HEK293 (cell line): Measurements from ENCODE around the gene GTF3C1.

Source experiments
- CTCF ChIA-PET: fragments of 350-600 bp; formaldehyde crosslinking; extraction: SDS; loops from one replicate; lab custom pipeline; 2021; ENCODE audit warnings: antibody characterized with exemption; lab: Yijun Ruan, JAX
- POLR2A ChIA-PET: fragments of 300-600 bp; formaldehyde crosslinking; extraction: SDS; loops from one replicate; lab custom pipeline; 2020; ENCODE audit warnings: antibody characterized with exemption, inconsistent platforms; lab: Yijun Ruan, JAX
- H3K27ac ChIP-seq: fragments of 200-500 bp; sonication (Bioruptor generic); 2 replicates; pipeline ENCODE4 v1.5.1; 2014; ENCODE audit warnings: low read depth, low read length, control low read depth, inconsistent platforms; ENCODE audit errors: extremely low read depth
- H3K36me3 ChIP-seq, 2 experiments: fragments of 200-500 bp in 1 of 2; sonication (Bioruptor generic) in 1 of 2; 1 replicate in 1 of 2; 2 replicates in 1 of 2; pipeline ENCODE4 v1.5.1; 2014 to 2017; ENCODE audit warnings: inconsistent platforms in 2 of 2, low read length in 2 of 2; ENCODE audit not compliant: control insufficient read depth in 2 of 2, insufficient read depth in 1 of 2
- H3K4me1 ChIP-seq: fragments of 200-500 bp; sonication (Bioruptor generic); 2 replicates; pipeline ENCODE4 v1.5.1; 2014; ENCODE audit warnings: mild to moderate bottlenecking, low read length, inconsistent platforms; ENCODE audit not compliant: control insufficient read depth, insufficient read depth
- H3K4me3 ChIP-seq: 2 replicates; pipeline ENCODE4 v1.5.1; 2011; ENCODE audit warnings: low read depth, mild to moderate bottlenecking, control low read depth, low read length, moderate library complexity
- H3K9me3 ChIP-seq: fragments of 200-500 bp; sonication (Bioruptor generic); 2 replicates; pipeline ENCODE4 v1.5.1; 2014; ENCODE audit warnings: low read depth, low read length, inconsistent platforms; ENCODE audit not compliant: control insufficient read depth, insufficient read depth
- GLI2 ChIP-seq: fragments of 450-650 bp; formaldehyde crosslinking; IDR thresholded peaks from 2 replicates; pipeline ENCODE4; 2017; ENCODE audit warnings: missing biosample characterization, missing genetic modification characterization, low read depth, borderline replicate concordance
- KLF10 ChIP-seq: fragments of 450-650 bp; IDR thresholded peaks from 2 replicates; pipeline ENCODE4 v1.5.1; 2018; ENCODE audit warnings: missing biosample characterization, mild to moderate bottlenecking, missing genetic modification characterization
- KLF16 ChIP-seq: fragments of 450-650 bp; formaldehyde crosslinking; IDR thresholded peaks from 2 replicates; pipeline ENCODE4 v1.5.1; 2017; ENCODE audit warnings: missing biosample characterization, missing genetic modification characterization
- PRDM10 ChIP-seq: fragments of 450-650 bp; formaldehyde crosslinking; IDR thresholded peaks from 2 replicates; pipeline ENCODE4 v1.5.1; 2016; ENCODE audit warnings: missing biosample characterization, missing genetic modification characterization
- YY2 ChIP-seq: fragments of 450-650 bp; formaldehyde crosslinking; IDR thresholded peaks from 2 replicates; pipeline ENCODE4 v1.5.1; 2016; ENCODE audit warnings: missing biosample characterization, missing genetic modification characterization
- ZBTB44 ChIP-seq: fragments of 450-650 bp; IDR thresholded peaks from 2 replicates; pipeline ENCODE4 v1.5.1; 2018; ENCODE audit warnings: missing biosample characterization, mild to moderate bottlenecking, missing genetic modification characterization
- ZNF133 ChIP-seq: fragments of 450-650 bp; formaldehyde crosslinking; IDR thresholded peaks from 2 replicates; pipeline ENCODE4 v1.5.1; 2016; ENCODE audit warnings: missing biosample characterization, missing genetic modification characterization
- ZNF19 ChIP-seq: fragments of 450-650 bp; formaldehyde crosslinking; IDR thresholded peaks from 2 replicates; pipeline ENCODE4; 2016; ENCODE audit warnings: missing biosample characterization, missing genetic modification characterization, low read depth
- ZNF239 ChIP-seq: fragments of 450-650 bp; formaldehyde crosslinking; IDR thresholded peaks from 2 replicates; pipeline ENCODE4 v1.5.1; 2016; ENCODE audit warnings: missing biosample characterization, missing genetic modification characterization
- ZNF362 ChIP-seq: fragments of 450-650 bp; formaldehyde crosslinking; IDR thresholded peaks from 2 replicates; pipeline ENCODE4 v1.5.1; 2016; ENCODE audit warnings: missing biosample characterization, missing genetic modification characterization
- ZNF530 ChIP-seq: fragments of 450-650 bp; formaldehyde crosslinking; IDR thresholded peaks from 2 replicates; pipeline ENCODE4 v1.5.1; 2016; ENCODE audit warnings: low read depth, missing biosample characterization, missing genetic modification characterization
- ZNF571 ChIP-seq: fragments of 450-650 bp; formaldehyde crosslinking; IDR thresholded peaks from 2 replicates; pipeline ENCODE4 v1.5.0; 2017; ENCODE audit warnings: missing biosample characterization, missing genetic modification characterization
- ZNF596 ChIP-seq: fragments of 450-650 bp; IDR thresholded peaks from 2 replicates; pipeline ENCODE4 v1.5.0; 2018; ENCODE audit warnings: missing biosample characterization, mild to moderate bottlenecking, missing genetic modification characterization, moderate library complexity
- ZNF623 ChIP-seq: fragments of 450-650 bp; formaldehyde crosslinking; IDR thresholded peaks from 2 replicates; pipeline ENCODE4 v1.5.1; 2016; ENCODE audit warnings: missing biosample characterization, missing genetic modification characterization
- ZNF747 ChIP-seq: fragments of 450-650 bp; formaldehyde crosslinking; IDR thresholded peaks from 2 replicates; pipeline ENCODE4 v1.5.1; 2016; ENCODE audit warnings: missing biosample characterization, missing genetic modification characterization
- ZXDB ChIP-seq: fragments of 450-650 bp; formaldehyde crosslinking; IDR thresholded peaks from 2 replicates; pipeline ENCODE4 v1.5.1; 2016; ENCODE audit warnings: missing biosample characterization, missing genetic modification characterization
- TF ChIP-seq, protein P1 (sequence below): fragments of 450-650 bp; formaldehyde crosslinking; IDR thresholded peaks from 2 replicates; pipeline ENCODE4 v1.5.1; 2017; ENCODE audit warnings: missing biosample characterization, missing genetic modification characterization
- TF ChIP-seq, protein P2 (sequence below): fragments of 450-650 bp; formaldehyde crosslinking; IDR thresholded peaks from 2 replicates; pipeline ENCODE4 v1.5.1; 2016; ENCODE audit warnings: missing biosample characterization, missing genetic modification characterization, low read depth
- TF ChIP-seq, protein P3 (sequence below): fragments of 450-650 bp; formaldehyde crosslinking; IDR thresholded peaks from 2 replicates; pipeline ENCODE4 v1.5.1; 2017; ENCODE audit warnings: missing biosample characterization, missing genetic modification characterization
- TF ChIP-seq, protein P4 (sequence below): fragments of 450-650 bp; formaldehyde crosslinking; IDR thresholded peaks from 2 replicates; pipeline ENCODE4 v1.5.1; 2016; ENCODE audit warnings: missing biosample characterization, missing genetic modification characterization

GTF3C1 gene

DNA sequence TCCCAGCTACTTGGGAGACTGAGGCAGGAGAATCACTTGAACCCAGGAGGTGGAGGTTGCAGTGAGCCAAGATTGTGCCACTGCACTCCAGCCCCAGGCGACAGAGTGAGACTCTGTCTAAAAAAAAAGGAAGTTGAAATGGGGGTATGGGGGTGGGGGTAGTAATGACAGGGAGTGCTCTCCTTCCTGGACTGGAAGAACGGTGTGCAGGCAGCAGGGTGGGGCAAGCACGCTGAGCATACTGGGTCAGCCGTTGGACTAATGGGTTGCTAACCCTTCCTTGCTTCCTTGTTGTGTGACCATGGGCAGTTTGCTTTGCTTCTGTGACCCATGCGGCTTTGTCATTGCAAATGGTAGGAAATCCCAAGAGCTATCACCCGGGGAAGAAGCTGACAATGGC, 16.7 kb upstream of the GTF3C1 start:
- Histone ChIP-seq H3K27ac (no peak overlapping the region), H3K4me1 (no peaks in the 10 kb centered on the region)
- no peak for TF ChIP-seq ZNF596
- TF ChIP-seq, protein P1, sequence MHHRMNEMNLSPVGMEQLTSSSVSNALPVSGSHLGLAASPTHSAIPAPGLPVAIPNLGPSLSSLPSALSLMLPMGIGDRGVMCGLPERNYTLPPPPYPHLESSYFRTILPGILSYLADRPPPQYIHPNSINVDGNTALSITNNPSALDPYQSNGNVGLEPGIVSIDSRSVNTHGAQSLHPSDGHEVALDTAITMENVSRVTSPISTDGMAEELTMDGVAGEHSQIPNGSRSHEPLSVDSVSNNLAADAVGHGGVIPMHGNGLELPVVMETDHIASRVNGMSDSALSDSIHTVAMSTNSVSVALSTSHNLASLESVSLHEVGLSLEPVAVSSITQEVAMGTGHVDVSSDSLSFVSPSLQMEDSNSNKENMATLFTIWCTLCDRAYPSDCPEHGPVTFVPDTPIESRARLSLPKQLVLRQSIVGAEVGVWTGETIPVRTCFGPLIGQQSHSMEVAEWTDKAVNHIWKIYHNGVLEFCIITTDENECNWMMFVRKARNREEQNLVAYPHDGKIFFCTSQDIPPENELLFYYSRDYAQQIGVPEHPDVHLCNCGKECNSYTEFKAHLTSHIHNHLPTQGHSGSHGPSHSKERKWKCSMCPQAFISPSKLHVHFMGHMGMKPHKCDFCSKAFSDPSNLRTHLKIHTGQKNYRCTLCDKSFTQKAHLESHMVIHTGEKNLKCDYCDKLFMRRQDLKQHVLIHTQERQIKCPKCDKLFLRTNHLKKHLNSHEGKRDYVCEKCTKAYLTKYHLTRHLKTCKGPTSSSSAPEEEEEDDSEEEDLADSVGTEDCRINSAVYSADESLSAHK (tag by site-specific recombination) = no peak
- no peak for TF ChIP-seq ZNF362
- no peak for TF ChIP-seq ZNF623 (tag by site-specific recombination)
- TF ChIP-seq ZXDB = no peak
- TF ChIP-seq, protein P2, sequence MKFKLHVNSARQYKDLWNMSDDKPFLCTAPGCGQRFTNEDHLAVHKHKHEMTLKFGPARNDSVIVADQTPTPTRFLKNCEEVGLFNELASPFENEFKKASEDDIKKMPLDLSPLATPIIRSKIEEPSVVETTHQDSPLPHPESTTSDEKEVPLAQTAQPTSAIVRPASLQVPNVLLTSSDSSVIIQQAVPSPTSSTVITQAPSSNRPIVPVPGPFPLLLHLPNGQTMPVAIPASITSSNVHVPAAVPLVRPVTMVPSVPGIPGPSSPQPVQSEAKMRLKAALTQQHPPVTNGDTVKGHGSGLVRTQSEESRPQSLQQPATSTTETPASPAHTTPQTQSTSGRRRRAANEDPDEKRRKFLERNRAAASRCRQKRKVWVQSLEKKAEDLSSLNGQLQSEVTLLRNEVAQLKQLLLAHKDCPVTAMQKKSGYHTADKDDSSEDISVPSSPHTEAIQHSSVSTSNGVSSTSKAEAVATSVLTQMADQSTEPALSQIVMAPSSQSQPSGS (tag by site-specific recombination) = no peak
- no peak for TF ChIP-seq ZNF239
- TF ChIP-seq PRDM10 (tag by site-specific recombination) = no peak
- TF ChIP-seq, protein P3, sequence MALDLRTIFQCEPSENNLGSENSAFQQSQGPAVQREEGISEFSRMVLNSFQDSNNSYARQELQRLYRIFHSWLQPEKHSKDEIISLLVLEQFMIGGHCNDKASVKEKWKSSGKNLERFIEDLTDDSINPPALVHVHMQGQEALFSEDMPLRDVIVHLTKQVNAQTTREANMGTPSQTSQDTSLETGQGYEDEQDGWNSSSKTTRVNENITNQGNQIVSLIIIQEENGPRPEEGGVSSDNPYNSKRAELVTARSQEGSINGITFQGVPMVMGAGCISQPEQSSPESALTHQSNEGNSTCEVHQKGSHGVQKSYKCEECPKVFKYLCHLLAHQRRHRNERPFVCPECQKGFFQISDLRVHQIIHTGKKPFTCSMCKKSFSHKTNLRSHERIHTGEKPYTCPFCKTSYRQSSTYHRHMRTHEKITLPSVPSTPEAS (tag by site-specific recombination) = no peak
- TF ChIP-seq, protein P4, sequence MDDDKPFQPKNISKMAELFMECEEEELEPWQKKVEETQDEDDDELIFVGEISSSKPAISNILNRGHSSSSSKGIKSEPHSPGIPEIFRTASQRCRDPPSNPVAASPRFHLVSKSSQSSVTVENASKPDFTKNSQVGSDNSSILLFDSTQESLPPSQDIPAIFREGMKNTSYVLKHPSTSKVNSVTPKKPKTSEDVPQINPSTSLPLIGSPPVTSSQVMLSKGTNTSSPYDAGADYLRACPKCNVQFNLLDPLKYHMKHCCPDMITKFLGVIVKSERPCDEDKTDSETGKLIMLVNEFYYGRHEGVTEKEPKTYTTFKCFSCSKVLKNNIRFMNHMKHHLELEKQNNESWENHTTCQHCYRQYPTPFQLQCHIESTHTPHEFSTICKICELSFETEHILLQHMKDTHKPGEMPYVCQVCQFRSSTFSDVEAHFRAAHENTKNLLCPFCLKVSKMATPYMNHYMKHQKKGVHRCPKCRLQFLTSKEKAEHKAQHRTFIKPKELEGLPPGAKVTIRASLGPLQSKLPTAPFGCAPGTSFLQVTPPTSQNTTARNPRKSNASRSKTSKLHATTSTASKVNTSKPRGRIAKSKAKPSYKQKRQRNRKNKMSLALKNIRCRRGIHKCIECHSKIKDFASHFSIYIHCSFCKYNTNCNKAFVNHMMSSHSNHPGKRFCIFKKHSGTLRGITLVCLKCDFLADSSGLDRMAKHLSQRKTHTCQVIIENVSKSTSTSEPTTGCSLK (tag by site-specific recombination) = no peak
- no peak for TF ChIP-seq ZNF19
- TF ChIP-seq ZBTB44 = no peak
- TF ChIP-seq ZNF571 (tag by site-specific recombination) = no peak
- no peak for TF ChIP-seq KLF10 (tag by site-specific recombination)
- no peak for TF ChIP-seq ZNF747 (tag by site-specific recombination)
- TF ChIP-seq GLI2 = no peak
- no peak for TF ChIP-seq ZNF530 (tag by site-specific recombination)
- no peak for TF ChIP-seq KLF16
- TF ChIP-seq ZNF133 (tag by site-specific recombination) = no peak
- no peak for TF ChIP-seq YY2 (tag by site-specific recombination)
- TF ChIP-seq, all 188 proteins: peak for 0
- no peaks in the 10 kb centered on the region for H3K36me3 ChIP-seq
- CTCF ChIA-PET = interaction anchor here (1.2 kb wide), 1 partner anchor 42 kb away, joined by 3 read pairs; no protein-coding TSS in a partner anchor
- POLR2A ChIA-PET = interaction anchor here (0.6 to 0.7 kb wide), 2 partner anchors 10 kb away, joined by 4 to 5 read pairs; no protein-coding TSS in a partner anchor
- no peak overlapping the region for H3K4me3 ChIP-seq
- no peaks in the 10 kb centered on the region for H3K9me3 ChIP-seq
